ENCODE data around the gene RNU6-1.

GRCh38 chr15:67808821-67809220 is 31.0 kb downstream of the RNU6-1 start:
- TF ChIP-seq CTCF (conservative IDR thresholded peaks at IDR 0.05; ENCODE audit: low read length) (no peak), EZH2phosphoT487 (IDR thresholded peaks at IDR 0.05; ENCODE audit: borderline replicate concordance, low read depth, low read length) (no peak)
